ENCODE results near the gene LDHD.
A peak's percentile ranks its signal among the peaks of the same experiment; 100 is the strongest.
"Not testable (repeated sequence)": the region's sequence is repeated elsewhere in the genome, so short reads cannot be mapped to it uniquely, and the experiment has no call there.

Gene LDHD

GRCh38 chr16:75100603-75100990, 16.0 kb downstream of the LDHD start:
- no peak for DNase-seq (ENCODE audit: insufficient read length, low spot score)
- no peak for FAIRE-seq

- no peak for DNase-seq (ENCODE audit: insufficient read length, low spot score)
- peak; percentile 83 for FAIRE-seq
Measured at GRCh38 chr16:75099738-75100602, 16.6 kb downstream of the LDHD start.

GRCh38 chr16:75099075-75099667, 17.4 kb downstream of the LDHD start:
- DNase-seq (ENCODE audit: insufficient read length, low spot score), result no peak
- peak; percentile 35 for FAIRE-seq

GRCh38 chr16:75097941-75098901, 18.4 kb downstream of the LDHD start:
- DNase-seq (ENCODE audit: insufficient read length, low spot score) (no peak), FAIRE-seq (peak; percentile 69)

- FAIRE-seq, result no peak
- no peak for DNase-seq (ENCODE audit: insufficient read length, low spot score)
Measured at GRCh38 chr16:75097191-75097761, 19.3 kb downstream of the LDHD start.

- FAIRE-seq, result no peak
- DNase-seq (ENCODE audit: insufficient read length, low spot score), result no peak
Measured at GRCh38 chr16:75096656-75097055, 19.9 kb downstream of the LDHD start.

- no peak for FAIRE-seq
Measured at GRCh38 chr16:75095204-75095621, 21.4 kb downstream of the LDHD start.

GRCh38 chr16:75093598-75094540, 22.7 kb downstream of the LDHD start:
- DNase-seq (ENCODE audit: insufficient read length, low spot score), result no peak
- no peak for FAIRE-seq

More at GRCh38 chr16:75095204-75095621, 21.4 kb downstream of the LDHD start:
- DNase-seq (ENCODE audit: insufficient read length, low spot score), result no peak

- no peak for DNase-seq (ENCODE audit: insufficient read length, low spot score)
- FAIRE-seq, result no peak
Measured at GRCh38 chr16:75092777-75093176, 23.8 kb downstream of the LDHD start.

- DNase-seq (ENCODE audit: insufficient read length, low spot score); FAIRE-seq: not testable (repeated sequence)
Measured at GRCh38 chr16:75091619-75092018, 25.0 kb downstream of the LDHD start.

- not testable (repeated sequence) for FAIRE-seq
Measured at GRCh38 chr16:75090899-75091298, 25.7 kb downstream of the LDHD start.

GRCh38 chr16:75089486-75090202, 26.9 kb downstream of the LDHD start:
- DNase-seq (ENCODE audit: insufficient read length, low spot score) (no peak), FAIRE-seq (no peak)

More at GRCh38 chr16:75090899-75091298, 25.7 kb downstream of the LDHD start:
- DNase-seq (ENCODE audit: insufficient read length, low spot score), result not testable (repeated sequence)

GRCh38 chr16:75088934-75089333, 27.6 kb downstream of the LDHD start:
- FAIRE-seq (no peak), DNase-seq (ENCODE audit: insufficient read length, low spot score) (no peak)

GRCh38 chr16:75088216-75088615, 28.4 kb downstream of the LDHD start:
- FAIRE-seq (no peak), DNase-seq (ENCODE audit: insufficient read length, low spot score) (no peak)

- no peak for DNase-seq (ENCODE audit: insufficient read length, low spot score)
- FAIRE-seq, result no peak
Measured at GRCh38 chr16:75087375-75087979, 29.1 kb downstream of the LDHD start.

- FAIRE-seq, result no peak
- DNase-seq (ENCODE audit: insufficient read length, low spot score), result no peak
Measured at GRCh38 chr16:75086688-75087374, 29.7 kb downstream of the LDHD start.

- no peak for FAIRE-seq
- no peak for DNase-seq (ENCODE audit: insufficient read length, low spot score)
Measured at GRCh38 chr16:75086281-75086680, 30.3 kb downstream of the LDHD start.

GRCh38 chr16:75085556-75085955, 31.0 kb downstream of the LDHD start:
- FAIRE-seq (no peak), DNase-seq (ENCODE audit: insufficient read length, low spot score) (no peak)
